Activated T-cell treated with anti-CD3 and anti-CD28 coated beads, Interleukin-2, amount 50 U/mL, for 72 hours (primary cell): Measurements from ENCODE around the gene NTNG1. TPM values are rescaled to one million over a fixed set of nuclear protein-coding genes. Genes with fewer than 3 reads are reported as not detected.

ENCODE experiments used
- ATAC-seq, 2 donors: fragments of 150-1000 bp; cut with Tn5 transposase; replicated peaks in 1 of 2; 2 replicates each; pipeline ENCODE4 v1.10.0; 2021; ENCODE audit warnings: moderate library complexity in 2 of 2, mild to moderate bottlenecking in 1 of 2
- DNase-seq, 2 donors: peaks; one replicate each; pipeline ENCODE4 v3.0.0; 2021 to 2022; ENCODE audit warnings: mixed read lengths in 1 of 2
- H3K27ac Mint-ChIP-seq: one replicate; pipeline ENCODE4 v1.8.0; 2022; ENCODE audit warnings: mild to moderate bottlenecking, moderate library complexity, mixed read lengths
- H3K27me3 Mint-ChIP-seq: one replicate; pipeline ENCODE4 v1.8.0; 2022; ENCODE audit warnings: low read depth, mixed read lengths
- H3K36me3 Mint-ChIP-seq, 2 donors: one replicate each; pipeline ENCODE4 v1.8.0; 2022; ENCODE audit warnings: mixed read lengths in 2 of 2, mild to moderate bottlenecking in 1 of 2; ENCODE audit not compliant: insufficient read depth in 2 of 2
- H3K4me1 Mint-ChIP-seq: one replicate; pipeline ENCODE4 v1.8.0; 2022; ENCODE audit warnings: low read depth, mixed read lengths
- H3K4me3 Mint-ChIP-seq, 2 donors: one replicate each; pipeline ENCODE4 v1.8.0; 2022; ENCODE audit warnings: mild to moderate bottlenecking in 2 of 2, mixed read lengths in 2 of 2, moderate library complexity in 2 of 2
- H3K9me3 Mint-ChIP-seq, 2 donors: one replicate each; pipeline ENCODE4 v1.8.0; 2022; ENCODE audit warnings: mixed read lengths in 2 of 2
- total RNA-seq, 2 donors: library from RNA; stranded (reverse); gene quantifications; one replicate each; pipeline ENCODE4 v1.2.3, GENCODE V29; 2022

NTNG1 gene
- total RNA-seq, 2 donors from 2014 or later, result 0.48 TPM; not detected in 1

DNA sequence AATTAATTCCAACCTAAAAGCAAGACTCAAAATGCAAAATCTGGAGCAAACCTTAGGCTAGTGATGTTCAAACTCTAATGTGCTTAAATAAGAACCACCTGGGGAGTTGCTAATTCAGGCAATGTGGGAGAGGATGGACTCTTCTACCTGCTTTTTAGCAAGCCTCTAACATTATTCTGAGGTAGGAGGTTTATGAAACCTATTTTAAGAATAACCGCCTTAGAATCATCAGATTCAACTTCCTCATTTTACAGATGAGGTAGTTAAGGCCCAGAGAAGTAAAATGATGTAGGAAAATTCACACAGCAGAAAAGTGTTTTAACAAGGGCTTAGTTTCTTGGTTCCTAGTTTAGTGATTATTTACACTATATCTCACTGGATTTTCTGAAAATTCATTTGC lies 8.6 kb upstream of the NTNG1 start:
- DNase-seq (no peak), ATAC-seq (no peak)
- Mint-ChIP-seq H3K27ac (no peak overlapping the region), H3K27me3 (peaks cover 16% of the 10 kb centered on the region), H3K36me3 (no peaks in the 10 kb centered on the region), H3K4me1 (no peaks in the 10 kb centered on the region), H3K9me3 (no peaks in the 10 kb centered on the region), H3K4me3 (no peak overlapping the region)

DNA sequence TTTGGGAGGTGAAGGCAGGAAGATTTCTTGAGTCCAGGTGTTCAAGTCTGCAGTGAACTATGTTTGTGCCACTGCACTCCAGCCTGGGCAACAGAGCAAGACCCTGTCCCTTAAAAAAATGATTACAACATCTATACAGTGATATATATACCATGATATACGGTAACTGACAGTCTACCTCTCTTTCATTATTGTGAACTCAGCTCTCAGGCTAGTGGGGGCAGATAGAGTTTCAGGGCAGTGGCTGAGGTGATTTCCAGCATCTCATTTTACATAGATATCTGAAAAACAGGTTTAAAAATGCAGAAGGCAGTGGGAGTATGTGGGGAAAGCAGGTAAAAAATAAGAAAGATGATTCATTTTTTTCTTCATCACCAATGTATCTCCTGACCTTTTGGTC lies 8.1 kb upstream of the NTNG1 start:
- Mint-ChIP-seq H3K4me1 (no peaks in the 10 kb centered on the region), H3K9me3 (no peaks in the 10 kb centered on the region), H3K36me3 (no peaks in the 10 kb centered on the region), H3K27me3 (peaks cover 21% of the 10 kb centered on the region), H3K27ac (no peak overlapping the region), H3K4me3 (no peak overlapping the region)
- DNase-seq, result no peak
- no peak for ATAC-seq

DNA sequence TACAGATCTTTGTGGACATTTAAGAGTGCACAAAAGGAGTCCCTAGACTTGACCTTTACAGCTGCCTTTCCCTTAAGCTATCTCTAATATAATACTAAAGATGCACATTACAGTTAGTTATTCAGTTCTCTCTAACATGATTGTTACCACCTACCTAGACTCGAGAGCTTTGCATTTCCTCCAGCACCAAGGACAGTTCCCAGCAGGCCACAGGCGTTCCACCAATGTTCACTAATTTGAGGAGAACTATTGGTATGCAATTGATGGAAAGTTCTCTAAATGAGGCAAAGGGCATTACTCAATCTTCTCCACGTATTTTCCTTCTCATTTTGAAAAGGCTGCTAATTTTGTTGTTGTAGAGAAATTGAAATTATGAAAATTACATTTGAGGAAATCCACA lies 5.4 kb upstream of the NTNG1 start:
- Mint-ChIP-seq H3K4me1 (peaks cover 10% of the 10 kb centered on the region), H3K27ac (no peak overlapping the region), H3K27me3 (peaks cover 47% of the 10 kb centered on the region), H3K9me3 (no peaks in the 10 kb centered on the region), H3K36me3 (no peaks in the 10 kb centered on the region), H3K4me3 (no peak overlapping the region)
- DNase-seq (peak; percentile 11 to 16), ATAC-seq (no peak)

DNA sequence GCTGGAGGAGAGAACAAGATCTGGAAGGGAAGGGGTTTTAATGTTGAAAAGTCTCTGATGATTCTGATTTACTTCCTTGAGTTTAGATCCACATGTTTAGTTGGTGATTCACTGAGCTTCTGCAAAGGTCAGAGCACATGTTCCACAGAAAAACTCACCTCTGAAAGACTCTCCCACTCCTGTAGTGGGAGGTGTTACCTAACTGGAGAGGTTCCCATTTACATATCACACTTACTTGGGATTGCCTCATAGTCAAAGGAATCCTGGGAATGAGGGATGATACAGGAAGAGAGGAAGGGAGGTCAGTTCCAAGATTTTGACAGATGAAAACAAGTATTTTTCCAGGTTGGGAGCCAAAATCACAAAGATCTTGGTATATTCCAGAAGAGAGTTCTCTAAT lies 2.7 kb upstream of the NTNG1 start:
- H3K27me3 Mint-ChIP-seq, result peaks cover 68% of the 10 kb centered on the region
- no peaks in the 10 kb centered on the region for H3K36me3 Mint-ChIP-seq
- no peak overlapping the region for H3K4me3 Mint-ChIP-seq

DNA sequence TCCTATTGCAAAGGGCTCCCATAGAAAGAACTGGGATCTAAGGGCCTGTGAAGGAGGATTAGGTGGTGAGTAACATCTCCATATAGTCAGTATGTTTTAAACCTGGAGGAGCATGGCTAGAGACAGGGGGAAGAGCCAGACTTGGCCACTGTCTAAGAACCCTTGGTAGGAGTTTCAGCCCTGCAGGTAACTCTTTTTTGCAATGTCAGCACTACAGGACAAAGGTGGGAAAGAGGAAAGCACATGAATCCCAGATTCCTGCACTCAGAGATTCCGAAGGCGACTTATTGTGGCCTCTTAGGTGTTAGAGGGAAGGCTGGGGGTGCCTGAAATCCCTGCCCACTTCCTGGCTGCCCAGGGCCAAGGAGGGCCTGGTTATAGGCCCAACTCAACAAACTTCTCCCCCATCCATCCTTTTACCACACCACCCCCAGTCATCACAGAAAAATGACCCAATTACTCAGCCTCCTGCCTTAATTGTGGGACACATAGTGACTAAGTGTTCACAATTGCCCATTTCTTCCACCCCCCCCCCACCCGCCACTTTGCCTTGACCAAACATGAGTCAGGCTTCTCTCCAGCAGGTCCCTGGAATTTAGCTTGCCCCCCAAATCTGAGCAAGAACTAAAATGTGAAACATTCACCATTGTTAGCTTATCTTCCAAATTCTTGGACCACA lies 1.9 kb upstream of the NTNG1 start:
- Mint-ChIP-seq H3K4me1 (peaks cover 22% of the 10 kb centered on the region), H3K27me3 (peaks cover 68% of the 10 kb centered on the region), H3K27ac (no peak overlapping the region), H3K36me3 (no peaks in the 10 kb centered on the region), H3K4me3 (peak overlapping the region in 1 of 2 donors; percentile 86), H3K9me3 (no peaks in the 10 kb centered on the region)
- no peak for ATAC-seq
- no peak for DNase-seq

More for the DNA sequence above, 2.7 kb upstream of the NTNG1 start:
- Mint-ChIP-seq H3K9me3 (no peaks in the 10 kb centered on the region), H3K4me1 (peaks cover 22% of the 10 kb centered on the region), H3K27ac (no peak overlapping the region)
- DNase-seq (no peak), ATAC-seq (no peak)

DNA sequence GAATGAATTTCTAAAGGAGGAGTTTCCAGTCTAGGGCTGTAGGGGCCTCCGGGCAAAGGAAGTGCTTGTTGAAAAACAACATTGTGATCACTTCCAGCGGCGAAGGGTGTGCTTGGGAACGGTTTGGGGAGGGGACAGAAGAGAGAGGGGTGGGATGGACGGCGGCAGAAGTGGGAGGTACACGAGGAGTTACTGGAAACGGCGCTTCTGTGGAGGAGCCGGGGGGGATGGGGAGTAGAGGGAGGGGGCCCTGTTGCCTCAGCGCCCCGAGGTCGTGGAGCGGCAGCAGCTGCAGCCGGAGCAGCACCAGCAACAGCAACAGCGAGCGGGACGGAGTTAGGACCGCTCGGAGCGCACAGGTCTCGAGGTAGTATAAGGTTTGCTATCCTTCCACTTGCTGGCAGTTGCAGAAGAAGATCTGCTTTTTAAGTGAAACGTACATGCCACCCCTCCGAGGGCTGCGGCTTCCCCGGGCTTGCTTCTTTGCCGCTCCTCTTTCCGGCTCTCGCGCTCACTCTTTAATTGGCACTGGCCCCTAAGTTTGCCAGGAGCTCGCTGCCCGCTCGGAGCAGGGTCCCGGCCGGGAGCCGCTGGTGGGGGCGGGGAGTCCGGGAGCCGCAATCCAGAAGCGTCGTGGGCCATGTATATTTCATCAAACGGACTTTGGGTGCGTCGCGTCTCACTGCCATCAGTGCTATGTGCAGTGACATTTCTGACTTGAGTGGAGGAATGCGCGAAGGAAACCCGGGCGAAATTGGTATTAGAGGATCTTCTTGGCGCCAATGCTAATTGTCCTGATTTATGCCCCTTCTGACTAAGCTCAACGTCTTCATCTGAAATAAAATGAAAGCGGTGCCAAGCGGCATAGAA lies 771 bp upstream of the NTNG1 start:
- Mint-ChIP-seq H3K9me3 (no peaks in the 10 kb centered on the region), H3K4me1 (peaks cover 22% of the 10 kb centered on the region), H3K4me3 (peak overlapping the region; percentile 86 to 89), H3K27ac (no peak overlapping the region), H3K36me3 (no peaks in the 10 kb centered on the region), H3K27me3 (peaks cover 69% of the 10 kb centered on the region)
- DNase-seq, result peak; percentile 20 to 34
- peak; percentile 74 to 81 for ATAC-seq

DNA sequence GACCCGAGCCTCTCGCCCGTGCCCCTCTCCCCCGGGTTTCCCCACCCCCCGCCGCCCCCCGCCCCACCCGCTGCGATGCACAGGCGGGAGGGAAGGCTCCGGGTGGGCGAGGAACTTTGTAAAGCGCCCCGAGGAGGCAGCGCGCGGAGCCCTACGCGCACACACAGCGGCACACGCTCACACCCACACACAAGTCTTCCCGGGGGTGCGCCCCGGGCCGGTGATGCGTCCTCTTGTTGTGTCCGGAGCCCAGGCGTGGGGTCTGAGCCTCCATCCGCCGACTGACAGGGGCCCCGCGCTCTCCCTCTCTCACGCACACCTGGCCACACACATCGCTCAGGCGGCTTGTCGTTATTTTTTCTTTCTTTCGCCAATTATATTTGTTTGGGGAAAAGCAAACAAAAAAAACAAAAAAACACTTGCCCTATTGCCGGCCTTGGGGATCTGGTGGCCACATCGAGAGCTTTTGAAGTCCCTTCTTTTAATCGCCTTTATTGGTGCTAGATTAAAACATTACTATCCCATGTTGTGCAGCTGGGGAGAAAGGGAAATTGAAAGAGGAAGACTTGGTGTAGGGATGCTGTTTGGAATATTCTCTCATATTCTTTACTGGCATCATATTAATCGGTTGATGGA lies 770 bp downstream of the NTNG1 start:
- Mint-ChIP-seq H3K27ac (no peak overlapping the region), H3K36me3 (no peaks in the 10 kb centered on the region), H3K4me3 (peak overlapping the region; percentile 81 to 89), H3K27me3 (peaks cover 74% of the 10 kb centered on the region), H3K9me3 (no peaks in the 10 kb centered on the region), H3K4me1 (peaks cover 22% of the 10 kb centered on the region)
- ATAC-seq, result peak; percentile 65 to 68
- DNase-seq, result peak; percentile 12 to 22

GRCh38 chr1:107142140-107142542 lies 1.3 kb downstream of the NTNG1 start:
- DNase-seq (peak in 1 of 2 donors; percentile 2), ATAC-seq (no peak)
- H3K27me3 Mint-ChIP-seq, result peaks cover 74% of the 10 kb centered on the region

GRCh38 chr1:107142666-107143065 lies 1.8 kb downstream of the NTNG1 start:
- H3K9me3 Mint-ChIP-seq, result no peaks in the 10 kb centered on the region
- no peak overlapping the region for H3K4me3 Mint-ChIP-seq
- H3K27ac Mint-ChIP-seq, result no peak overlapping the region
- ATAC-seq (no peak), DNase-seq (no peak)
- H3K27me3 Mint-ChIP-seq, result peaks cover 70% of the 10 kb centered on the region
- H3K4me1 Mint-ChIP-seq, result peaks cover 22% of the 10 kb centered on the region
- H3K36me3 Mint-ChIP-seq, result no peaks in the 10 kb centered on the region

More at GRCh38 chr1:107142140-107142542, 1.3 kb downstream of the NTNG1 start:
- no peak overlapping the region for H3K27ac Mint-ChIP-seq
- H3K4me1 Mint-ChIP-seq, result peaks cover 22% of the 10 kb centered on the region
- no peaks in the 10 kb centered on the region for H3K36me3 Mint-ChIP-seq
- no peaks in the 10 kb centered on the region for H3K9me3 Mint-ChIP-seq
- peak overlapping the region; percentile 81 to 89 for H3K4me3 Mint-ChIP-seq

- no peaks in the 10 kb centered on the region for H3K36me3 Mint-ChIP-seq
- peaks cover 55% of the 10 kb centered on the region for H3K27me3 Mint-ChIP-seq
- H3K9me3 Mint-ChIP-seq, result no peaks in the 10 kb centered on the region
- no peak for ATAC-seq
- H3K27ac Mint-ChIP-seq, result no peak overlapping the region
- H3K4me1 Mint-ChIP-seq, result peaks cover 10% of the 10 kb centered on the region
- no peak for DNase-seq
- no peak overlapping the region for H3K4me3 Mint-ChIP-seq
These were observed 4.8 kb downstream of the NTNG1 start for GRCh38 chr1:107145637-107146036.

DNA sequence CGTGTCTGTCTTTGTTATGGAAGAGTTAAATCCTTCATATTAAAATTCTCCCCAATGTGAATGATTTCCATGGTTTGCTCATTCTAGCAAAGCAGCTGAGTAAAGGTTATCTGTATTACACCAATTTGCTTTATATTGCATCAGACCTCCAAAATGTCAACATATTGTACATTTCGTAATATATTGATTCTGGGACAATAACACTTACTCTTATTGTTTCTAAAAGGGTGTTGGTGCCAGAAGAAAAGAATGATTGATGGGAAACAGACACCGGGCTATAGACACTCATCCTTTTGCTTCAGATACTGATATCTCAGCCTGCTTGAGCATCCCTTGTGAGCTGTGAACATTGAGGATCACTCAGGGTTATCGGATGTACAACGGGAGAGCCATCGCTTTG lies 7.0 kb downstream of the NTNG1 start:
- no peaks in the 10 kb centered on the region for H3K36me3 Mint-ChIP-seq
- H3K27ac Mint-ChIP-seq, result no peak overlapping the region
- no peak overlapping the region for H3K4me3 Mint-ChIP-seq
- DNase-seq (no peak), ATAC-seq (no peak)
- H3K9me3 Mint-ChIP-seq, result no peaks in the 10 kb centered on the region
- no peaks in the 10 kb centered on the region for H3K4me1 Mint-ChIP-seq
- H3K27me3 Mint-ChIP-seq, result peaks cover 38% of the 10 kb centered on the region

- Mint-ChIP-seq H3K27ac (no peak overlapping the region), H3K27me3 (peaks cover 26% of the 10 kb centered on the region), H3K9me3 (no peaks in the 10 kb centered on the region), H3K4me1 (no peaks in the 10 kb centered on the region), H3K36me3 (no peaks in the 10 kb centered on the region), H3K4me3 (no peak overlapping the region)
- no peak for ATAC-seq
- DNase-seq, result no peak
These were observed 9.1 kb downstream of the NTNG1 start for GRCh38 chr1:107149946-107150345.

DNA sequence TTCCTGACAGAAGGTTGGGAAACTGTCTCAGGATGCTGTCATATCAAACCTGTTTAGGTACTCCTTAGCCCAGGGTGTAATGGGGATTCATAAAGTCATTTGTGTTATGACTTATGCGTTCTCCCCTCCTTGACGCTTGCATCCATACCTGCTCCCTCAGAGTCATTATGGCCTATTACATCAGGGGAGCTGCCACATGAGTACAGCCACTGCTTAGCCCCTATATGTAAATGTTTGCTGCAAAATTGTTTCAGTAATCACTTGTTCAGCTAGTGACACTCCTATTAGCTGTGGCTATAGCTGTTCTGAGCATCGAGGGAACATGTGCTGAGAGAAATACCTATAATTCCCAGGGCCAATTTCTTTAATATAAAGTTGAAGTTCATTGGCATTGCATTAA lies 10.5 kb downstream of the NTNG1 start:
- Mint-ChIP-seq H3K27me3 (peaks cover 15% of the 10 kb centered on the region), H3K9me3 (no peaks in the 10 kb centered on the region), H3K27ac (no peak overlapping the region), H3K36me3 (no peaks in the 10 kb centered on the region), H3K4me1 (no peaks in the 10 kb centered on the region), H3K4me3 (no peak overlapping the region)
- no peak for DNase-seq
- ATAC-seq, result no peak
